Adipose tissue (tissue), 3 donors: Measurements from ENCODE around the gene USP3. TPM values are rescaled to one million over a fixed set of nuclear protein-coding genes. Genes with fewer than 3 reads are reported as not detected.
"Not testable (repeated sequence)": the region's sequence is repeated elsewhere in the genome, so short reads cannot be mapped to it uniquely, and the experiment has no call there.

Source experiments
- H3K27ac ChIP-seq: one replicate; pipeline ENCODE4 v1.5.1; 2013; ENCODE audit warnings: low read depth, low read length
- WGBS, 3 donors: extraction: QIAGEN DNeasy Blood & Tissue Kit; methylation state at CpG; one replicate each; pipeline ENCODE4 v1.1.7; 2013; 5-methylcytosine and 5-hydroxymethylcytosine counted together
- polyA plus RNA-seq, 3 donors: library from polyadenylated mRNA; stranded (reverse); fragments of 200-250 nt; gene quantifications; one replicate each; pipeline ENCODE4 v1.2.3, GENCODE V29; 2013
- donor health status: healthy with polysubstance abuse.
- donor health status: Bipolar disorder and iron deficiency.
- donor health status: healthy.

The USP3 gene
- polyA plus RNA-seq, 3 donors = 12.0 to 27.6 (median 15.6) TPM

DNA sequence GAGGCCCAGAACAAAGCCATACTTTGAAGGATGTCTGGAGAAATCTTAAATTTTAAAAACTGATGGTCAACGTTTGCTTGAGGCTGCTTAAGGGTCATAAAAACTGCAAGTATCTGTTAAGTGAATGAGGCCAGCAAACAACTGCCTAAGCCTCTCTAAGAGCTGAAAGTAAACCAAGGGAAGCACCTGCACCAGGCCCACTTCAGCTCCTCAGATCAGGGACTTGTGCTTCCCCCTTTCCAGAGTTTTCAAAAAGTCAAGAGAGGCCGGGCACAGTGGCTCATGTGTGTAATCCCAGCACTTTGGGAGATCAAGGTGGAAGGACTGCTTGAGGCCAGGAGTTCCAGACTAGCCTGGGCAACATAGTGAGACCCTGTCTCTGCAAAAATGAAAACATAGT, 101.9 kb downstream of the USP3 start:
- H3K27ac ChIP-seq = no peak overlapping the region
- WGBS, 3 donors = 36 to 73% (median 43%) methylated on average over 2 of the region's 2 CpGs

DNA sequence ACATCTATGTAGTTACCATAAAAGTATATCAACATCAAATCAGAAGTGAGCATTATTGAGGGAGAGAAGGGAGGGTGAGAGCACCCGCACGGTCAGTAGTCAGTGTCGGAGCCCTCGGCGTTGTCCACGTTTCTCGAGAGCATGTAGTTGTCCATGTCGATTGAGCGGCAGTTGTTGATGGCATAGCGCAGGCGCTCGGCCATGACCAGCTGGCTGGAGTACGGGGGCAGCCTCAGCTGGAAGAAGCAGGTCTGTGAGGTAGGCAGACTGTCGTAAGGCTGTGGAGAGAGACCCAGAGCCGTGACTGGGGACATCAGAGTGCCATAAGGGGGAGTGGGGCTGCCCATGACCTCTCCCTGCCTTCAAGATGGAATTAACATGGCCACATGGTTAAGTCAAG, 104.6 kb downstream of the USP3 start:
- 94 to 96% (median 95%) methylated on average over 15 of the region's 15 CpGs for WGBS, 3 donors
- no peak overlapping the region for H3K27ac ChIP-seq

DNA sequence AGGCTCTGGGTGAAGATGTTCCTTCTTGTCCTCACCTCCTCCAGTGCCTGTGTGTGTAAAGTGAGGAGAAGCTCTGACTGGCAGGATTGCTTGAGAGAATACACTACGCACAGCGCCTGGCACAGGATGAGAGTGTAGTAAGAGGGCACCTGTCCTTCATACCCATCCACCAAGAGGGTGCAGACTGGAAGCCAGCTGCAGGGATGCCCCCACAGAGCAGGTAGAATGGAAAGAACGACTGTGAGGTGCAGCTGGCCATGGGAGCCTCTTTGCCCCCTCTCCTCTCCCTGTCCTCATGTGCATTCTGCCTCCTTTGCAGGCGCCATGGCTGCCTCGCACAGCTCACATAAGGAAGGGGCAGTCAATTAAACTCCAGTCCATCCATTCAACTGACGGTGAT, 105.1 kb downstream of the USP3 start:
- H3K27ac ChIP-seq = no peak overlapping the region
- 88 to 90% (median 89%) methylated on average over 6 of the region's 6 CpGs for WGBS, 3 donors

DNA sequence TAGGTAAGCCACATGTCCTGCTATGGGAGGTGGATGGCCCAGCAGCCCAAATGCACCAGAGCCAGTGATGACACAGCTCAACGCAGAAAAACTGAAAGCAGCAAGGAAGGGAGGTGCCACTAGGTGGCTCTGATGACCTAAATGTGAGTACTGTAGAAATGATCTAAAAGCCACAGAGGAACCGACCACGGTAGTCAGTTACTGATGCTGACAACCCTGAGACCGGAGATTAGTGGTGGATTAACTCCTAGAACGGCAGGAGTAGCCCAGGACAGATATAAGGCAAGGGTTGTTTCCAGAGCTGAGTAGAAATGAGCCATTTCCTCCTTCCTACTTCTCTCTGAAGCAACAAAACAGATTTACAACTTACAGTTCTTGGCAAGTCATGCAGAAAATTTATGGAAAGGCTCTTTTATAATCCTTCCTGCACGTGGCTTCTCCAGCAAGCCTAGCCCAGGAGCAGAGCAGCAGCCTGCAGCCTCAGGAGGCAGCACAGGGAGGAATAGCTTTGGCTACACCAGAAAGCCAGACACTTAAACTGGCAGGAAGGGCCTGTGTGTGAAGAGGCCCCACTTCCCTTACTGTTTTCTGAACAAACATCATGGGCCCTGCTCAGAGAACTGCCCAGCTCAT, 105.9 kb downstream of the USP3 start:
- 1 to 8% (median 1%) methylated on average over 6 of the region's 6 CpGs for WGBS, 3 donors
- no peak overlapping the region for H3K27ac ChIP-seq

DNA sequence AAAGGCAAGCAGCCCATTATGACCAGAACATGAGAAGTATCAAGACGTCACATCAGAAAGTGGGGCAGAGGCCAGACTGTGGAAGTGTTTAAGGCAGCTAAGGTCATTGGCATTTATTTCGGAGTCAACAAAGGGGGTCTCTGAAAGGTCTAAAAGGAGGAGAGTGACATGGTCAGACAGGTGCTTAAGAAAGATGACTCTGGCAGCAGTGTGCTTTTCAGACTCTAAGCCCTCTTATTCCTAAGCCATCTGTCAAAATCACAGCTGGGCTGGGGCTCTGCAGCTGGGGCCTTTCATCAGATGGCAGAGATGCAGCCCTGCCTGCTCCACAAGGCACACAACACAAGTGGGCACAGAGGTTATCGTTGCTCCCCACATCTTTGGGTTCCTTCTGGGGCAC, 106.8 kb downstream of the USP3 start:
- 65 to 76% (median 67%) methylated on average over 3 of the region's 3 CpGs for WGBS, 3 donors
- no peak overlapping the region for H3K27ac ChIP-seq

GRCh38 chr15:63612300-63612699, 107.9 kb downstream of the USP3 start:
- WGBS, 3 donors = 92 to 96% (median 95%) methylated on average over 15 of the region's 15 CpGs
- H3K27ac ChIP-seq = no peak overlapping the region

- WGBS, 3 donors = 85 to 97% (median 91%) methylated on average over 3 of the region's 3 CpGs
- no peak overlapping the region for H3K27ac ChIP-seq
Observed at GRCh38 chr15:63615935-63616334, 111.5 kb downstream of the USP3 start.

DNA sequence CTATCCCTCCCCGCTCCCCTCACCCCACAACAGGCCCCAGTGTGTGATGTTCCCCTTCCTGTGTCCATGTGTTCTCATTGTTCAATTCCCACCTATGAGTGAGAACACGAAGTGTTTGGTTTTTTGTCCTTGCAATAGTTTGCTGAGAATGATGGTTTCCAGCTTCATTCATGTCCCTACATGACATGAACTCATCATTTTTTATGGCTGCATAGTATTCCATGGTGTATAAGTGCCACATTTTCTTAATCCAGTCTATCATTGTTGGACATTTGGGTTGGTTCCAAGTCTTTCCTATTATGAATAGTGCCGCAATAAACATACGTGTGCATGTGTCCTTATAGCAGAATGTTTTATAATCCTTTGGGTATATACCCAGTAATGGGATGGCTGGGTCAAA, 112.8 kb downstream of the USP3 start:
- 95 to 99% (median 98%) methylated on average over 4 of the region's 4 CpGs for WGBS, 3 donors
- H3K27ac ChIP-seq = not testable (repeated sequence)

DNA sequence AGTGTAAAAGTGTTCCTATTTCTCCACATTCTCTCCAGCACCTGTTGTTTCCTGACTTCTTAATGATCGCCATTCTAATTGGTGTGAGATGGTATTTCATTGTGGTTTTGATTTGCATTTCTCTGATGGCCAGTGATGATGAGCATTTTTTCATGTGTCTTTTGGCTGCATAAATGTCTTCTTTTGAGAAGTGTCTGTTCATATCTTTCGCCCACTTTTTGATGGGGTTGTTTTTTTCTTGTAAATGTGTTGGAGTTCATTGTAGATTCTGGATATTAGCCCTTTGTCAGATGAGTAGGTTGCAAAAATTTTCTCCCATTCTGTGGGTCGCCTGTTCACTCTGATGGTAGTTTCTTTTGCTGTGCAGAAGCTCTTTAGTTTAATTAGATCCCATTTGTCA, 113.2 kb downstream of the USP3 start:
- WGBS, 3 donors = 91 to 100% (median 94%) methylated on average over 2 to 3 of the region's 3 CpGs
- not testable (repeated sequence) for H3K27ac ChIP-seq

DNA sequence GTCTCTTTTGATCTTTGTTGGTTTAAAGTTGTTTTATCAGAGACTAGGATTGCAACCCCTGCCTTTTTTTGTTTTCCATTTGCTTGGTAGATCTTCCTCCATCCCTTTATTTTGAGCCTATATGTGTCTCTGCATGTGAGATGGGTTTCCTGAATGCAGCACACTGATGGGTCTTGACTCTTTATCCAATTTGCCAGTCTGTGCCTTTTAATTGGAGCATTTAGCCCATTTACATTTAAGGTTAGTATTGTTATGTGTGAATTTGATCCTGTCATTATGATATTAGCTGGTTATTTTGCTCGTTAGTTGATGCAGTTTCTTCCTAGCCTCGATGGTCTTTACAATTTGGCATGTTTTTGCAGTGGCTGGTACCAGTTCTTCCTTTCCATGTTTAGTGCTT, 116.4 kb downstream of the USP3 start:
- WGBS, 3 donors = no CpG with 5 or more reads among the region's 2 CpGs
- H3K27ac ChIP-seq = not testable (repeated sequence)

DNA sequence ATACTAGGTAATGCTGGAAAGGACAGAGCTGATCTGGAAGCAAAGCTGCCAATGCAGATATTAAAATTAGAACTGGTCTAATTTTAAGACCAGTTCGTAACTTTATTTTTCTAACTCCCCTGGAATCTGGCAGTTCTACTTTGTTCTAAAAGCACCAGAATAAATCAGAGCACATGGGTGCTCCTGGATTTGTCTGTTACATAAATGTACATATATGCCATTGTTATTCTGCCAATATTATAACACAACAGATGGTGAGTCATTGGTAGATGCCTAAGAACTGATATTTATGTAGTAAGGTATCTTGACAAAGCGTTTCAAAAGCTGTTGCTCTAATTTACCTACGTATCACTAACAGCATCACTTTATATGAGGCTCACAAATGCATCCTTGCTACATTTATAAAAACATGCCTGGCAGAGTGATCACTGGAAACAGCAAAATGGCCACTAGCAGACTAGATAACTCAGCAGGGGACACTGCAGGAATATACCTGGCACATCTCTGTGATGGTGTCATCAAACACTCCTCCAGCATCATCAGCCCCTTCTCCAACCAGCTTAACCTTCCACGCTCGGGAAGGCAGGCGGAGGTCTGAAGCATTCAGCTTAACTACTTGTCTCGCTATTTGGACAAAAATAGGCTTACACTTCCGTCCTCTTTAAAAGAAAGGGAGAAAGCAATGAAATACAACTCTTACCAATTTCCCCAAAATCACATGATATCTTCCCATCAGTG, 119.0 kb downstream of the USP3 start:
- H3K27ac ChIP-seq = no peak overlapping the region
- WGBS, 3 donors = 96 to 97% (median 97%) methylated on average over 8 of the region's 8 CpGs

DNA sequence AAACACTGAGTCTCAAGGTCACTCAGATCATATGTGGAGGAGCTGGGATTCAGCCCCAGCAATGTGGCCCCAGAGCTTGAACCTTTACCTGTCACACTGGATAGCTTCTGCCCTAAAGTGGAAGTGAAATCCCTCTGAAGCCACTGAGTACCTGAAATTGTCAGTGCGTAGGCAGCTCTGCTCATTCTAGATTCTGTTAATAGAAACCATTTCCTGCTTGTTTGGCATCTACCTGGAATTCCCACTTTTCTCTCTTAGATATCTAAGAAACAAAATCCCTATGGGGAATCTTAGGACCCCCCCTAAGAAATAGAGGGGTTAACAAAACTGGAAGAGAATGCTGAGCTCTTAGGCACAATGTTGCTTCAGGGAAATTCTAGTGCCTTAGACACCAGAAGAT, 122.6 kb downstream of the USP3 start:
- H3K27ac ChIP-seq = no peak overlapping the region
- 96 to 97% (median 97%) methylated on average over 1 of the region's 1 CpG for WGBS, 3 donors

DNA sequence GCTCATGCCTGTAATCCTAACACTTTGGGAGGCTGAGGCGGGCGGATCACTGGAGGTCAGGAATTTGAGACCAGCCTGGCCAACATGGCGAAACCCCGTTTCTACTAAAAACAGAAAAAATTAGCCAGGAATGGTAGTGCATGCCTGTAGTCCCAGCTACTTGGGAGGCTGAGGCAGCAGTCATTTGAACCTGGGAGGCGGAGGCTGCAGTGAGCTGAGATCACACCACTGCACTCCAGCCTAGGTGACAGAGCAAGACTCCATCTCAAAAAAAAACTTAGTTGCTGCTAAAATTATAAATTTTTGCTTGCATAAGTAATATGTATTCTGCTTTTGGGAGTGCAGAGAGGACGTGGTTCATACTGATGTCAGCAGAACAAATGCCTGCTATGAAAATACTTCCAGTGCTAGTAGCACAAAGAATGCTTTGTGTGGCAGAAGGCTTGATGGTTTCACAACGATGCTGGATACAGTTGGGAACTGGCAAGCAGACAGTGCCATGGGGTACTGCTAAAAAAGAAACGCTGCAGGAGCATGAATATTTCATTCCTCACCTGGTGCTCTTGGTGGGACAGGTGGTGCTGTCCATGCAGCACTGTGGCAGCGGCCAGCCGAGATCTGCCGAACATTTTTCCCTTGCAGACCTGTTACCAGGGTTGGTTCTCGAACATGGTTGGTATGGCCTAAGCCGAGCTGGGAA, 123.9 kb downstream of the USP3 start:
- H3K27ac ChIP-seq = no peak overlapping the region
- WGBS, 3 donors = 79 to 93% (median 92%) methylated on average over 13 of the region's 13 CpGs

GRCh38 chr15:63630036-63630751, 125.8 kb downstream of the USP3 start:
- H3K27ac ChIP-seq = no peak overlapping the region
- 86 to 97% (median 90%) methylated on average over 7 of the region's 7 CpGs for WGBS, 3 donors

- no peak overlapping the region for H3K27ac ChIP-seq
- 82 to 87% (median 86%) methylated on average over 2 of the region's 2 CpGs for WGBS, 3 donors
Observed at GRCh38 chr15:63633312-63633711, 128.9 kb downstream of the USP3 start.

GRCh38 chr15:63634154-63634553, 129.8 kb downstream of the USP3 start:
- 86 to 93% (median 87%) methylated on average over 1 of the region's 1 CpG for WGBS, 3 donors
- H3K27ac ChIP-seq = no peak overlapping the region

GRCh38 chr15:63636518-63637061, 132.2 kb downstream of the USP3 start:
- H3K27ac ChIP-seq = no peak overlapping the region
- 94 to 98% (median 98%) methylated on average over 9 of the region's 9 CpGs for WGBS, 3 donors

- 92 to 97% (median 94%) methylated on average over 1 of the region's 1 CpG for WGBS, 3 donors
- H3K27ac ChIP-seq = no peak overlapping the region
Observed at GRCh38 chr15:63638839-63639238, 134.4 kb downstream of the USP3 start.

GRCh38 chr15:63640146-63640545, 135.8 kb downstream of the USP3 start:
- no peak overlapping the region for H3K27ac ChIP-seq
- 93 to 97% (median 95%) methylated on average over 3 of the region's 3 CpGs for WGBS, 3 donors
